ENCODE measurements around the gene CDX1. TPM values are rescaled to one million over a fixed set of nuclear protein-coding genes. Genes with fewer than 3 reads are reported as not detected.

The CDX1 gene
- total and polyA plus RNA-seq, 2 of the 8 experiments (the other 6 are each of a cell fraction or from before 2014, with no cell fraction given): not detected

- H2BK12ac ChIP-seq (ENCODE audit: low read depth, low read length): no peak overlapping the region
- WGBS, 2 experiments (ENCODE audit: extremely low coverage in 1 of 2, insufficient coverage in 1 of 2, insufficient read length in 1 of 2, insufficient replicate concordance in 2 of 2, low coverage in 1 of 2, low lambda C conversion rate in 2 of 2, missing lambda C conversion rate in 1 of 2): 89% methylated on average over 5 of the region's 6 CpGs; no CpG with 5 or more reads in 1 of the 2 experiments
- DNase-seq (ENCODE audit: low read depth in 1 of 2, low spot score in 2 of 2): no peak
- no peaks in the 10 kb centered on the region for H3K23me2 ChIP-seq (ENCODE audit: low read depth, low read length)
- TF ChIP-seq SP4 (IDR thresholded peaks at IDR 0.05; ENCODE audit: low read length) (no peak), YY1 (IDR thresholded peaks at IDR 0.05; ENCODE audit: low read depth, low read length) (no peak), BRCA1 (IDR thresholded peaks at IDR 0.05; ENCODE audit: low read depth, low read length) (no peak)
- ChIA-PET CTCF (ENCODE audit: partially characterized antibody) (interaction anchor here (1.0 to 16.9 kb wide), 12 partner anchors 13 to 293 kb away, joined by 3 to 188 read pairs (median 6); partner anchors contain the start of gene CDX1), POLR2A (ENCODE audit: partially characterized antibody) (interaction anchor here (1.2 kb wide), 1 partner anchor 29 kb away, joined by 3 read pairs; the partner anchor contains the start of gene PDGFRB)
- no peak overlapping the region for H3K56ac ChIP-seq (replicated peaks; ENCODE audit: insufficient read length, low read depth, low read length)
- H4K8ac ChIP-seq (ENCODE audit: extremely low read depth, insufficient read depth, low read length): no peak overlapping the region
- H3K18ac ChIP-seq (ENCODE audit: extremely low read depth, low read length): no peak overlapping the region
- no peaks in the 10 kb centered on the region for H3K79me2 ChIP-seq (ENCODE audit: control insufficient read depth in 1 of 2, insufficient read depth in 2 of 2, low read length in 2 of 2)
- no peak overlapping the region for H2BK20ac ChIP-seq (ENCODE audit: low read length)
- no peak overlapping the region for H3K4me3 ChIP-seq (ENCODE audit: extremely low read depth in 1 of 4, insufficient read depth in 2 of 4, low read depth in 3 of 4, low read length in 4 of 4)
- no peak overlapping the region for H3K4ac ChIP-seq (replicated peaks; ENCODE audit: insufficient read length, low read depth, low read length)
- H2BK120ac ChIP-seq (replicated peaks; ENCODE audit: low read depth, low read length): no peak overlapping the region
- H3K14ac ChIP-seq (ENCODE audit: insufficient read length): no peak overlapping the region
- H2BK15ac ChIP-seq (ENCODE audit: low read length): no peak overlapping the region
- peaks cover 0 to 3% (median 2%) of the 10 kb centered on the region in 4 experiments; a peak in 3 of 7 replicates for H3K27me3 ChIP-seq (replicated peaks in 1 of 4; ENCODE audit: control insufficient read depth in 3 of 4, extremely low read depth in 1 of 4, insufficient read depth in 3 of 4, low read length in 3 of 4)
- no peak overlapping the region for H3K23ac ChIP-seq (ENCODE audit: insufficient read length)
- no peaks in the 10 kb centered on the region for H3K9me3 ChIP-seq (ENCODE audit: insufficient read depth in 2 of 2, low read depth in 1 of 2, low read length in 1 of 2)
- no peak overlapping the region for H2AK5ac ChIP-seq (ENCODE audit: low read depth, low read length)
- FAIRE-seq: no peak
- no peak overlapping the region for H3K4me2 ChIP-seq (ENCODE audit: insufficient read depth in 1 of 2, low read depth in 2 of 2, low read length in 2 of 2)
- H4K20me1 ChIP-seq (replicated peaks in 1 of 2; ENCODE audit: control insufficient read depth in 1 of 2, insufficient read depth in 2 of 2, low read length in 2 of 2): peaks cover 0 to 12% of the 10 kb centered on the region in 2 experiments
- H3K9ac ChIP-seq (replicated peaks in 1 of 4; ENCODE audit: extremely low read depth in 1 of 4, low read depth in 3 of 4, low read length in 3 of 4): no peak overlapping the region
- H4K91ac ChIP-seq (replicated peaks; ENCODE audit: insufficient read length, low read length): no peak overlapping the region
- no peaks in the 10 kb centered on the region for H3K79me1 ChIP-seq (ENCODE audit: low read depth, low read length)
- H2BK5ac ChIP-seq (ENCODE audit: low read depth, low read length): 0 out of 2 replicates have a peak overlapping the region, but pooled peaks have one; percentile 25
- H3K4me1 ChIP-seq (replicated peaks in 1 of 4; ENCODE audit: control insufficient read depth in 3 of 4, insufficient read depth in 4 of 4, low read length in 3 of 4): peaks cover 5 to 12% (median 6%) of the 10 kb centered on the region in 4 experiments; a peak in 6 of 7 replicates
- no peak overlapping the region for H4K5ac ChIP-seq (ENCODE audit: insufficient read length, low read depth, low read length)
- H3K27ac ChIP-seq (ENCODE audit: low read depth, low read length): no peak overlapping the region
- no peaks in the 10 kb centered on the region for H3K36me3 ChIP-seq (ENCODE audit: control insufficient read depth in 2 of 4, insufficient read depth in 4 of 4, low read length in 3 of 4)
- H2AFZ ChIP-seq (ENCODE audit: low read length): no peak overlapping the region
Measured at GRCh38 chr5:150126921-150127265, 39.7 kb upstream of the CDX1 start.

Data from H1 (cell line).